HG02981 (cell line): Measurements from ENCODE around the gene POMT1.

Source experiments
- ATAC-seq: cut with Tn5 transposase; IDR thresholded peaks from one replicate; pipeline ENCODE4 v1.9.1; 2021; ENCODE audit warnings: mild to moderate bottlenecking, moderate library complexity; ENCODE audit not compliant: unreplicated experiment

POMT1 gene

GRCh38 chr9:131523086-131523388, 20.3 kb downstream of the POMT1 start:
- no peak for ATAC-seq

GRCh38 chr9:131523451-131524435, 21.0 kb downstream of the POMT1 start:
- no peak for ATAC-seq

- ATAC-seq, result no peak
These were observed 22.1 kb downstream of the POMT1 start for GRCh38 chr9:131524665-131525315.

GRCh38 chr9:131525643-131526565, 23.2 kb downstream of the POMT1 start:
- ATAC-seq, result no peak

GRCh38 chr9:131528186-131528585, 25.5 kb downstream of the POMT1 start:
- no peak for ATAC-seq

- ATAC-seq, result no peak
These were observed 26.3 kb downstream of the POMT1 start for GRCh38 chr9:131528886-131529505.

GRCh38 chr9:131529597-131530545, 27.2 kb downstream of the POMT1 start:
- no peak for ATAC-seq

- peak; percentile 29 for ATAC-seq
These were observed 27.8 kb downstream of the POMT1 start for GRCh38 chr9:131530546-131530919.

- ATAC-seq, result peak; percentile 74
These were observed 28.5 kb downstream of the POMT1 start, which contains the start of gene UCK1 for GRCh38 chr9:131530920-131531832. TSS of gene UCK1 (minus strand) at chr9:131531263. CDS start at chr9:131531174, 89 bp downstream.

- ATAC-seq, result no peak
These were observed 32.1 kb downstream of the POMT1 start for GRCh38 chr9:131534721-131535237.

- no peak for ATAC-seq
These were observed 35.2 kb downstream of the POMT1 start for GRCh38 chr9:131537946-131538345.

- no peak for ATAC-seq
These were observed 36.7 kb downstream of the POMT1 start for GRCh38 chr9:131539223-131539923.

- ATAC-seq, result no peak
These were observed 40.4 kb downstream of the POMT1 start for GRCh38 chr9:131543141-131543540.

- no peak for ATAC-seq
These were observed 42.5 kb downstream of the POMT1 start, which contains the start of gene PRRT1B for GRCh38 chr9:131545003-131545785. TSS of gene PRRT1B (plus strand) at chr9:131545523. CDS start at chr9:131545616, 93 bp downstream.

- no peak for ATAC-seq
These were observed 43.1 kb downstream of the POMT1 start for GRCh38 chr9:131545786-131546335.

GRCh38 chr9:131546336-131547084, 43.8 kb downstream of the POMT1 start:
- no peak for ATAC-seq
